Measurements from ENCODE around the gene TAF8.

- TF ChIP-seq CTCF (IDR thresholded peaks at IDR 0.05): no peak
- TF ChIP-seq POLR2A (IDR thresholded peaks at IDR 0.05): no peak
These were observed 63.8 kb downstream of the TAF8 start for GRCh38 chr6:42113936-42114636.
